Measurements from ENCODE around the gene ADCY7. TPM values are rescaled to one million over a fixed set of nuclear protein-coding genes. Genes with fewer than 3 reads are reported as not detected.

ADCY7 gene
- total RNA-seq, 5 donors from 2014 or later (not counting 1 experiment from before 2014, with no cell fraction given), result 201 to 314 (median 278) TPM

DNA sequence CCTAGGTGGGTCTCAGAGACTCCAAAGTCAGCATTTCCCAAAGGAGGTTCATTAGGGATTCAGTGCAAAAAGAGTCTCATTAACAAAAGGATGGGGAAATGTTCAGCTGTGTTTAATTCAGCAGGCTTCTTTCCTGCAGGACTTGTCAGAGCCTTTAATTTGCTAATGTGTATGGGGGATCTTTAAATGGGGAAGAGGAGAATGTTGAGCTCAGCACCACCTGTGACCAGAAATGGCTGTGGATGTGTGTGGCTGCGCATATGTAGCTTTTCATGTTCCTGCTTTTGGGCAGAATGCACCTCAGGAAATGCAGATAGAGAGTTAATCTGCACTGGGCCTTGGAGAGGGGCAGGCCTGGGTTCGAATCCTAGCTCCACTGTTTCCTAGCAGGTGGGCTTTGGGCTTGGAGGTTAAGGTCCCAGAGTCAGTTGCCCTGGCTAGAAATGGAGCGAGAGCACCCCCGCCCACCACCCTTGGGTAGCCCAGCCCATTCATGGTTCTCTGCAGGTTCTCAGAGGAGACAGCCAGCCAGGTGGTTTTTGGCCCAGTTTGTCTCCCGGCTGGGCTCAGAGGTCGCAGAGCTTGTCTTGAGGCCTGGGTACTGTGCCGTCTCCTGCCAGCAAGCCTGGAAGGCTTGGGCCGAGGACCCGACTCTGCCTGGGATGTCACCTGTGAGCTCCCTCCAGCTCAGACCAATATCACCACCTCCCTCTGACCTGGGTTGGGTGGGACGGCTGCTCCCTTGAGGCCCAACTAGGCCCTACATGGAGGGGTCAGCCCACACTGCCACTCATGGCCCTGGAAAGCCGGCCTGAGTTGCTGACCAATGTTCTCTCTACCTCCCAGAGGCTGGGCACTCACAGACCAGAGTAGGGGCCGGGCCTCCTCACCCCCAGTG lies 9.3 kb downstream of the ADCY7 start:
- ChIA-PET CTCF (interaction anchor here (1.0 to 2.1 kb wide), 8 partner anchors 34 to 531 kb away, joined by 3 to 8 read pairs (median 4); no protein-coding TSS in a partner anchor), POLR2A (no interaction called here)
- H3K4me3 Mint-ChIP-seq, result peak overlapping the region; percentile 85 to 89 (median 85)
- Histone ChIP-seq H3K27me3 (replicated peaks in 1 of 2; ENCODE audit: control insufficient read depth in 2 of 2, extremely low read depth in 1 of 2, insufficient read depth in 2 of 2, low read length in 1 of 2) (no peaks in the 10 kb centered on the region), H3K36me3 (ENCODE audit: control insufficient read depth in 2 of 2, extremely low read depth in 1 of 2, insufficient read depth in 1 of 2, low read length in 1 of 2) (peaks cover 5 to 41% of the 10 kb centered on the region in 2 donors), H3K27ac (ENCODE audit: low read length) (peak overlapping the region; percentile 93), H3K4me1 (ENCODE audit: control insufficient read depth in 1 of 2, extremely low read depth in 1 of 2, insufficient read depth in 2 of 2, low read length in 2 of 2) (peaks cover 69 to 94% of the 10 kb centered on the region in 2 experiments), H3K4me3 (ENCODE audit: control insufficient read depth in 1 of 2, extremely low read depth in 1 of 2, low read length in 1 of 2) (peak overlapping the region; percentile 67 to 75), H3K9me3 (no peaks in the 10 kb centered on the region)
- H3K36me3 Mint-ChIP-seq, result peaks cover 12% of the 10 kb centered on the region
- no peaks in the 10 kb centered on the region for H3K9me3 Mint-ChIP-seq
- ATAC-seq (replicated peaks in 1 of 4) (no peak), DNase-seq (no peak)
- no peaks in the 10 kb centered on the region for H3K27me3 Mint-ChIP-seq
- peaks cover 98 to 100% (median 99%) of the 10 kb centered on the region in 3 donors for H3K4me1 Mint-ChIP-seq
- WGBS (ENCODE audit: insufficient coverage), result 79% methylated on average over 7 of the region's 12 CpGs
- peak overlapping the region; percentile 99 to 100 for H3K27ac Mint-ChIP-seq

DNA sequence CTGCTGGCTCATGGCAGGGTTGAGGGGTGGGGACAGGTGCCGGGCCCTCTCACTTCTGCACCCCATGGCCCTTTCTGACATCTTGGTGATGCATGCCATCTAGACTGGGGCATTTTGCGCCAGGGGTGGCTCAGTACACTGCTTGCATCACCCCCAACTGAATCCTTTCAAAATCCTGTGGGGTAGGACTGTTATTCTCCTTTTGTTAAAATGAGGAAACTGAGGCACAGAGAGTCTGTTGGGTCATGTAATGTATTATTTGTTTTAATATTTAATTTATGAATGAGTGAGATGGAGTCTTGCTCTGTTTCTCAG lies 9.9 kb downstream of the ADCY7 start:
- Mint-ChIP-seq H3K36me3 (peaks cover 9% of the 10 kb centered on the region), H3K4me3 (peak overlapping the region in 2 of 3 donors; percentile 17 to 85), H3K9me3 (no peaks in the 10 kb centered on the region), H3K27ac (peak overlapping the region; percentile 99 to 100), H3K27me3 (no peaks in the 10 kb centered on the region), H3K4me1 (peaks cover 94 to 99% (median 98%) of the 10 kb centered on the region in 3 donors)
- H3K4me1 ChIP-seq (ENCODE audit: control insufficient read depth in 1 of 2, extremely low read depth in 1 of 2, insufficient read depth in 2 of 2, low read length in 2 of 2), result peaks cover 70 to 94% of the 10 kb centered on the region in 2 experiments
- H3K4me3 ChIP-seq (ENCODE audit: control insufficient read depth in 1 of 2, extremely low read depth in 1 of 2, low read length in 1 of 2), result no peak overlapping the region
- peak overlapping the region; percentile 93 for H3K27ac ChIP-seq (ENCODE audit: low read length)
- no CpG with 5 or more reads among the region's 2 CpGs for WGBS (ENCODE audit: insufficient coverage)
- CTCF ChIA-PET, result interaction anchor here (1.5 to 1.7 kb wide), 2 partner anchors 64 to 79 kb away, joined by 4 to 8 read pairs; no protein-coding TSS in a partner anchor
- H3K36me3 ChIP-seq (ENCODE audit: control insufficient read depth in 2 of 2, extremely low read depth in 1 of 2, insufficient read depth in 1 of 2, low read length in 1 of 2), result peaks cover 5 to 40% of the 10 kb centered on the region in 2 donors
- POLR2A ChIA-PET, result interaction anchor here in 1 of 2 donors (0.7 kb wide), 1 partner anchor 93 kb away, joined by 4 read pairs; no protein-coding TSS in a partner anchor
- no peaks in the 10 kb centered on the region for H3K9me3 ChIP-seq
- no peak for DNase-seq
- no peaks in the 10 kb centered on the region for H3K27me3 ChIP-seq (replicated peaks in 1 of 2; ENCODE audit: control insufficient read depth in 2 of 2, extremely low read depth in 1 of 2, insufficient read depth in 2 of 2, low read length in 1 of 2)
- no peak for ATAC-seq (replicated peaks in 1 of 4)

DNA sequence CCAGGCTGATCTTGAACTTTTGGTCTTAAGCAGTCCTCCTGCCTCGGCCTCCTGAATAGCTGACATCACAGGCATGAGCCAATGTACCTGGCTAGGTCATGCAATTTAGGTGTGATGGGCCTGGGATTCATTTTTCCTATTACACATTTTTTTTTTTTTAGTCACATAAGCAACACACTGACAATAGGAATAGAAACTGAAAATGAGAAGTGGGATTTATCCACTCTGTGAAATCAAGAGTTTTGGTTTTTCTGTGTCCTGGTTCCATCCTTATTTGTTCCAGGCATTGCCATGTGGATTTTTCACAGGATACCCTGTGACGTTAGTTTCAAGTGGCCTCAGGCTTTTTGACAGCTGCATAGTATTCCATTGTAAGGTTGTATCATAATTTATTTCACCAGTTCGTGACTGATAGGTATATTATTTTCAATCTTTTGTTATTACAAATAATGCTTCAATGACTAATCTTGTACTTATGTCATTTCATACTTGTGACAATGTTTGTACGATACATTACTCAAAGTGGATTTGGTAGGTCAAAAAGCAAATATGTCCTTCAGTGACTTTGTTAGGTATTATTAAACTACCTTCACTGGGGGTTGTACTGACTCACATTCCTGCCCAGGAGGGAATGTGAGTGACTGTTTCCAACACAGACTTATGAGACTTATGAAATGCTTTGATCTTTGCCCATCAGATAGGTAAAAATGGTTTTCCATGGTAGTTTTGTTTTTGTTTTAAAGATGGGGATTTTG lies 10.6 kb downstream of the ADCY7 start:
- peaks cover 7% of the 10 kb centered on the region for H3K36me3 Mint-ChIP-seq
- peak overlapping the region; percentile 18 to 85 (median 42) for H3K4me3 Mint-ChIP-seq
- Histone ChIP-seq H3K9me3 (no peaks in the 10 kb centered on the region), H3K27ac (ENCODE audit: low read length) (peak overlapping the region; percentile 93), H3K4me3 (ENCODE audit: control insufficient read depth in 1 of 2, extremely low read depth in 1 of 2, low read length in 1 of 2) (no peak overlapping the region), H3K36me3 (ENCODE audit: control insufficient read depth in 2 of 2, extremely low read depth in 1 of 2, insufficient read depth in 1 of 2, low read length in 1 of 2) (peaks cover 1 to 34% of the 10 kb centered on the region in 2 donors), H3K27me3 (replicated peaks in 1 of 2; ENCODE audit: control insufficient read depth in 2 of 2, extremely low read depth in 1 of 2, insufficient read depth in 2 of 2, low read length in 1 of 2) (no peaks in the 10 kb centered on the region), H3K4me1 (ENCODE audit: control insufficient read depth in 1 of 2, extremely low read depth in 1 of 2, insufficient read depth in 2 of 2, low read length in 2 of 2) (peaks cover 65 to 94% of the 10 kb centered on the region in 2 experiments)
- H3K4me1 Mint-ChIP-seq, result peaks cover 89 to 99% (median 98%) of the 10 kb centered on the region in 3 donors
- ATAC-seq (replicated peaks in 1 of 4) (no peak), DNase-seq (no peak)
- no CpG with 5 or more reads among the region's 4 CpGs for WGBS (ENCODE audit: insufficient coverage)
- CTCF ChIA-PET, result interaction anchor here in 1 of 2 donors (0.7 to 1.3 kb wide), 7 partner anchors 8 to 389 kb away, joined by 3 to 11 read pairs (median 4); partner anchors contain the start of gene CNEP1R1
- peak overlapping the region; percentile 87 to 99 for H3K27ac Mint-ChIP-seq
- H3K9me3 Mint-ChIP-seq, result no peaks in the 10 kb centered on the region
- POLR2A ChIA-PET, result interaction anchor here in 1 of 2 donors (0.7 to 1.2 kb wide), 2 partner anchors 8 to 92 kb away, joined by 4 to 5 read pairs; no protein-coding TSS in a partner anchor
- H3K27me3 Mint-ChIP-seq, result no peaks in the 10 kb centered on the region

DNA sequence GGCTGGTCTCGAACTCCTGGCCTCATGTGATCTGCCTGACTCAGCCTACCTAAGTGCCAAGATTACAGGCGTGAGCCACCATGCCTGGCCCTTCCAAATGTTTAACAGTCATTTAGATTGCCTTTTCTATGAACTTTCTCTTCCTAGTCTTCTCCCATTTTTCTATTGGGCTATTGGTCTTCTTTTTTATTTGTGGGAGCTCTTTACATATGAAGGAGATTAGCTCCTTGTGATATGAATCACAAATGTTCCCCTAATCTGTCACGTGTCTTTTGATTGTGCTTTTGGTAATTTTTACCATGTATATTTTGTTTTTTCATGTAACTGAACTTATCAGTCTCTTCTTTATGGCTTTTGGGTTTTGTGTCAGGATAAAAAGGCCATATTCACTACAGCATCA lies 11.9 kb downstream of the ADCY7 start:
- H3K36me3 Mint-ChIP-seq, result peaks cover 7% of the 10 kb centered on the region
- H3K9me3 Mint-ChIP-seq, result no peaks in the 10 kb centered on the region
- peaks cover 89 to 99% (median 98%) of the 10 kb centered on the region in 3 donors for H3K4me1 Mint-ChIP-seq
- DNase-seq, result no peak
- H3K36me3 ChIP-seq (ENCODE audit: control insufficient read depth in 2 of 2, extremely low read depth in 1 of 2, insufficient read depth in 1 of 2, low read length in 1 of 2), result peaks cover 0 to 25% of the 10 kb centered on the region in 2 donors
- no peak for ATAC-seq (replicated peaks in 1 of 4)
- H3K27ac Mint-ChIP-seq, result peak overlapping the region; percentile 87 to 99
- 52% methylated on average over 2 of the region's 3 CpGs for WGBS (ENCODE audit: insufficient coverage)
- CTCF ChIA-PET, result interaction anchor here (0.5 to 1.3 kb wide), 10 partner anchors 9 to 686 kb away, joined by 3 to 11 read pairs (median 4); partner anchors contain the start of gene CNEP1R1 (in 1 of the 2)
- no peaks in the 10 kb centered on the region for H3K27me3 Mint-ChIP-seq
- H3K4me3 ChIP-seq (ENCODE audit: control insufficient read depth in 1 of 2, extremely low read depth in 1 of 2, low read length in 1 of 2), result peak overlapping the region in 1 of 2 donors; percentile 19
- H3K4me1 ChIP-seq (ENCODE audit: control insufficient read depth in 1 of 2, extremely low read depth in 1 of 2, insufficient read depth in 2 of 2, low read length in 2 of 2), result peaks cover 58 to 94% of the 10 kb centered on the region in 2 experiments
- POLR2A ChIA-PET, result interaction anchor here (0.6 to 1.2 kb wide), 3 partner anchors 10 to 76 kb away, joined by 3 to 5 read pairs (median 4); no protein-coding TSS in a partner anchor
- no peaks in the 10 kb centered on the region for H3K27me3 ChIP-seq (replicated peaks in 1 of 2; ENCODE audit: control insufficient read depth in 2 of 2, extremely low read depth in 1 of 2, insufficient read depth in 2 of 2, low read length in 1 of 2)
- peak overlapping the region; percentile 62 to 85 (median 66) for H3K4me3 Mint-ChIP-seq
- peak overlapping the region; percentile 93 for H3K27ac ChIP-seq (ENCODE audit: low read length)
- H3K9me3 ChIP-seq, result no peaks in the 10 kb centered on the region

DNA sequence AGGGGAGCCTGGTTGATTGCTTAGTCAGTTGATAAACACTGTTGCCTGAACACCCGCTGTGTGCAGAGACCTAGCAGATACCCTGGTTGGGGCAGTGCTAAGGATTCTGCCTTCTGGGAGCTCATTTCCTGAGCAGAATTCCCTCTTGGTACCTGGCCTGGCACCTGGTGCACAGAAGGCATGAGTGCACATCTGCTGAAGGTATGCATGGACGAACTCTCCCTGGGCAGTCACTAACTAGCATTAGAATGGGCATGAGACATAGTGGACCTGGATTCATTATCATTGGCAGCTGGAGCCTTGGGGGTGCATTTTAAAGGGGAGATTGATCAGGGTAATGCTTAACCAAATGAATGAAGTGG lies 13.1 kb downstream of the ADCY7 start:
- no peak for DNase-seq
- no peak for ATAC-seq (replicated peaks in 1 of 4)
- ChIA-PET POLR2A (interaction anchor here in 1 of 2 donors (0.7 to 1.0 kb wide), 3 partner anchors 11 to 205 kb away, joined by 3 to 5 read pairs (median 3); no protein-coding TSS in a partner anchor), CTCF (interaction anchor here (0.7 to 1.5 kb wide), 4 partner anchors 10 to 69 kb away, joined by 3 to 10 read pairs (median 5); no protein-coding TSS in a partner anchor)
- Mint-ChIP-seq H3K4me3 (peak overlapping the region in 2 of 3 donors; percentile 10 to 85), H3K27me3 (no peaks in the 10 kb centered on the region), H3K27ac (peak overlapping the region; percentile 87 to 99), H3K4me1 (peaks cover 89 to 99% (median 98%) of the 10 kb centered on the region in 3 donors), H3K36me3 (peaks cover 7% of the 10 kb centered on the region), H3K9me3 (no peaks in the 10 kb centered on the region)
- Histone ChIP-seq H3K27me3 (replicated peaks in 1 of 2; ENCODE audit: control insufficient read depth in 2 of 2, extremely low read depth in 1 of 2, insufficient read depth in 2 of 2, low read length in 1 of 2) (no peaks in the 10 kb centered on the region), H3K4me3 (ENCODE audit: control insufficient read depth in 1 of 2, extremely low read depth in 1 of 2, low read length in 1 of 2) (no peak overlapping the region), H3K9me3 (no peaks in the 10 kb centered on the region), H3K27ac (ENCODE audit: low read length) (peak overlapping the region; percentile 26), H3K4me1 (ENCODE audit: control insufficient read depth in 1 of 2, extremely low read depth in 1 of 2, insufficient read depth in 2 of 2, low read length in 2 of 2) (peaks cover 59 to 94% of the 10 kb centered on the region in 2 experiments), H3K36me3 (ENCODE audit: control insufficient read depth in 2 of 2, extremely low read depth in 1 of 2, insufficient read depth in 1 of 2, low read length in 1 of 2) (peaks cover 0 to 29% of the 10 kb centered on the region in 2 donors)
- 81% methylated on average over 2 of the region's 2 CpGs for WGBS (ENCODE audit: insufficient coverage)

All from T-cell (primary cell).